ENCODE measurements around the gene PCDHGA10. TPM values are rescaled to one million over a fixed set of nuclear protein-coding genes. Genes with fewer than 3 reads are reported as not detected.
"Not testable (repeated sequence)": the region's sequence is repeated elsewhere in the genome, so short reads cannot be mapped to it uniquely, and the experiment has no call there.

Gene PCDHGA10
- total RNA-seq, 1 donor from 2014 or later: 18.5 TPM

DNA sequence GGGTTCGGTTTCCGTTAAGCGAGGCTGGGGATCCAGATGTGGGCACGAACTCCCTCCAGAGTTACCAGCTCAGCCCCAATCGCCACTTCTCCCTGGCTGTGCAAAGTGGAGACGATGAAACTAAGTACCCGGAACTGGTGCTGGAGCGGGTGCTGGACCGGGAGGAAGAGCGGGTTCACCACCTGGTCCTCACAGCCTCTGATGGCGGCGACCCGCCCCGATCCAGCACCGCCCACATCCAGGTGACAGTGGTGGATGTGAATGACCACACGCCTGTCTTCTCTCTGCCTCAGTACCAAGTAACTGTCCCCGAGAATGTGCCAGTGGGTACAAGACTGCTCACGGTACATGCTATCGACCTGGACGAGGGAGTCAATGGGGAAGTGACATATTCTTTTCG lies 29.4 kb upstream of the PCDHGA10 start:
- H3K27me3 Mint-ChIP-seq: no peaks in the 10 kb centered on the region
- TF ChIP-seq CTCF (conservative IDR thresholded peaks at IDR 0.05): no peak
- no peak overlapping the region for H3K27ac Mint-ChIP-seq
- no peaks in the 10 kb centered on the region for H3K9me3 Mint-ChIP-seq
- peaks cover 1% of the 10 kb centered on the region for H3K36me3 Mint-ChIP-seq
- no peaks in the 10 kb centered on the region for H3K4me1 Mint-ChIP-seq (ENCODE audit: unreplicated experiment)
- no peak overlapping the region for H3K4me3 Mint-ChIP-seq
- no peak for DNase-seq (ENCODE audit: extremely low spot score, unreplicated experiment)

- no peaks in the 10 kb centered on the region for H3K9me3 Mint-ChIP-seq
These were observed 28.1 kb upstream of the PCDHGA10 start for GRCh38 chr5:141384471-141385267.

DNA sequence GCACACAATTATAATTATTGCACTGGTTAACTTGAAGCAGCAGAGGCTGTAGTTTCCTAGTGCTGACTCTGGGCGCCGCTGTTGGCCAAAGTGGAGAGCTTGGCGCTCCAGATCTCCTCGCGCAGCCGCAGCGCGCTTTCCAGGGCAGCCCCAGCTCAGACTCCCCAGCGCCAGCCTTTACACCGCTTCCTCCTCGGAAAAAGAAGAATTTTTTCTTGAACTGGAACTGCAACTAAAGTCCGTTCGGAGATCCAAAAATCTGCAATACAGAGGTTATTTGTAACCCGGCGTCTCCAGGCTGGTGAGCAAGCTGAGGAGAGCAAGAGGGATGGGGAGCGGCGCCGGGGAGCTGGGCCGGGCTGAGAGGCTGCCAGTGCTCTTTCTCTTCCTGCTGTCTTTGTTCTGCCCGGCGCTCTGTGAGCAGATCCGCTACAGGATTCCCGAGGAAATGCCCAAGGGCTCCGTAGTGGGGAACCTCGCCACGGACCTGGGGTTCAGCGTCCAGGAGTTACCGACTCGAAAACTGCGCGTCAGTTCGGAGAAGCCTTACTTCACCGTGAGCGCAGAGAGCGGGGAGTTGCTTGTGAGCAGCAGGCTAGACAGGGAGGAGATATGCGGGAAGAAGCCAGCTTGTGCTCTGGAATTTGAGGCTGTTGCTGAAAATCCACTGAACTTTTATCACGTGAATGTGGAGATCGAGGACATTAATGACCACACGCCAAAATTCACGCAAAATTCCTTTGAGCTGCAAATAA lies 25.1 kb upstream of the PCDHGA10 start, which contains the start of gene PCDHGB4:
Gene PCDHGB4 (plus strand): TSS at position 142 of the 755 bp plus-strand sequence. CDS start 187 bp downstream, at position 329.
- TF ChIP-seq CTCF (conservative IDR thresholded peaks at IDR 0.05): peak; percentile 67
- H3K4me1 Mint-ChIP-seq (ENCODE audit: unreplicated experiment); H3K27me3 Mint-ChIP-seq; H3K9me3 Mint-ChIP-seq; H3K27ac Mint-ChIP-seq: not testable (repeated sequence)
- DNase-seq (ENCODE audit: extremely low spot score, unreplicated experiment): peak; percentile 67
- H3K36me3 Mint-ChIP-seq: peaks cover 16% of the 10 kb centered on the region
- H3K4me3 Mint-ChIP-seq: peak within 1 kb of the TSS; percentile 85

More at GRCh38 chr5:141384471-141385267, 28.1 kb upstream of the PCDHGA10 start:
- Mint-ChIP-seq H3K27me3 (no peaks in the 10 kb centered on the region), H3K27ac (no peak overlapping the region), H3K4me3 (no peak overlapping the region), H3K4me1 (ENCODE audit: unreplicated experiment) (no peaks in the 10 kb centered on the region), H3K36me3 (peaks cover 7% of the 10 kb centered on the region)
- DNase-seq (ENCODE audit: extremely low spot score, unreplicated experiment): peak; percentile 58
- TF ChIP-seq CTCF (conservative IDR thresholded peaks at IDR 0.05): no peak

- peaks cover 6% of the 10 kb centered on the region for H3K9me3 Mint-ChIP-seq
- peaks cover 16% of the 10 kb centered on the region for H3K36me3 Mint-ChIP-seq
These were observed 24.1 kb upstream of the PCDHGA10 start for GRCh38 chr5:141388661-141389060.

More at GRCh38 chr5:141388661-141389060, 24.1 kb upstream of the PCDHGA10 start:
- H3K27me3 Mint-ChIP-seq: no peaks in the 10 kb centered on the region
- peak overlapping the region; percentile 68 for H3K4me3 Mint-ChIP-seq
- no peak for DNase-seq (ENCODE audit: extremely low spot score, unreplicated experiment)
- no peaks in the 10 kb centered on the region for H3K4me1 Mint-ChIP-seq (ENCODE audit: unreplicated experiment)
- H3K27ac Mint-ChIP-seq: no peak overlapping the region
- no peak for TF ChIP-seq CTCF (conservative IDR thresholded peaks at IDR 0.05)

Data from type B pancreatic cell (in vitro differentiated cells).